Activated CD4-positive, alpha-beta memory T cell treated with anti-CD3 and anti-CD28 coated beads, Interleukin-2, amount 10 ng/mL, durations not matched to agents 7 days and 5 days (primary cell): ENCODE data around the gene IFNA14. TPM values are rescaled to one million over a fixed set of nuclear protein-coding genes. Genes with fewer than 3 reads are reported as not detected.
"Not testable (repeated sequence)": the region's sequence is repeated elsewhere in the genome, so short reads cannot be mapped to it uniquely, and the experiment has no call there.

ENCODE experiments used
- CTCF ChIA-PET: fragments of 350-600 bp; sonication (Branson Sonifier 250); formaldehyde crosslinking; loops from one replicate; lab custom pipeline; 2021; ENCODE audit warnings: antibody characterized with exemption, inconsistent platforms; lab: Charles Lee
- POLR2A ChIA-PET: fragments of 350-600 bp; sonication (Branson Sonifier 250); formaldehyde crosslinking; loops from one replicate; lab custom pipeline; 2021; ENCODE audit warnings: antibody characterized with exemption; lab: Charles Lee
- DNase-seq: peaks from one replicate; pipeline ENCODE4 v3.0.0-alpha.2; 2020
- H3K27ac Mint-ChIP-seq: one replicate; pipeline ENCODE4 v1.8.0; 2021; ENCODE audit warnings: mild to moderate bottlenecking, mixed read lengths
- H3K27me3 Mint-ChIP-seq: one replicate; pipeline ENCODE4 v1.8.0; 2021; ENCODE audit warnings: mixed read lengths
- H3K36me3 Mint-ChIP-seq: one replicate; pipeline ENCODE4 v1.8.0; 2021; ENCODE audit warnings: low read depth, mixed read lengths
- H3K4me1 Mint-ChIP-seq: one replicate; pipeline ENCODE4 v1.8.0; 2021; ENCODE audit warnings: mixed read lengths
- H3K4me3 Mint-ChIP-seq: one replicate; pipeline ENCODE4 v1.8.0; 2021; ENCODE audit warnings: mild to moderate bottlenecking, mixed read lengths
- H3K9me3 Mint-ChIP-seq: one replicate; pipeline ENCODE4 v1.8.0; 2021; ENCODE audit warnings: mixed read lengths
- total RNA-seq, 2 experiments: library from RNA; stranded (reverse); gene quantifications; one replicate each; pipeline ENCODE4 v1.2.3, GENCODE V29; 2021

Gene IFNA14
- total RNA-seq, 2 experiments from 2014 or later = not detected

GRCh38 chr9:21251190-21251589, 11.4 kb upstream of the IFNA14 start:
- no peaks in the 10 kb centered on the region for H3K9me3 Mint-ChIP-seq
- ChIA-PET CTCF (interaction anchor here (1.0 to 1.7 kb wide), 4 partner anchors 15 to 183 kb away, joined by 3 to 5 read pairs (median 4); no protein-coding TSS in a partner anchor), POLR2A (no interaction called here)
- DNase-seq = no peak
- no peak overlapping the region for H3K27ac Mint-ChIP-seq
- H3K4me1 Mint-ChIP-seq = peaks cover 4% of the 10 kb centered on the region
- peaks cover 41% of the 10 kb centered on the region for H3K27me3 Mint-ChIP-seq
- no peaks in the 10 kb centered on the region for H3K36me3 Mint-ChIP-seq
- H3K4me3 Mint-ChIP-seq = no peak overlapping the region

- H3K4me3 Mint-ChIP-seq = no peak overlapping the region
- ChIA-PET CTCF (no interaction called here), POLR2A (no interaction called here)
- H3K4me1 Mint-ChIP-seq = peaks cover 3% of the 10 kb centered on the region
- peaks cover 28% of the 10 kb centered on the region for H3K27me3 Mint-ChIP-seq
- H3K27ac Mint-ChIP-seq = no peak overlapping the region
- no peaks in the 10 kb centered on the region for H3K36me3 Mint-ChIP-seq
- H3K9me3 Mint-ChIP-seq = no peaks in the 10 kb centered on the region
- no peak for DNase-seq
Observed at GRCh38 chr9:21244836-21245235, 5.0 kb upstream of the IFNA14 start.

GRCh38 chr9:21236360-21236714, 3.5 kb downstream of the IFNA14 start:
- H3K4me3 Mint-ChIP-seq, H3K27ac Mint-ChIP-seq, H3K36me3 Mint-ChIP-seq, H3K9me3 Mint-ChIP-seq, DNase-seq, H3K4me1 Mint-ChIP-seq, POLR2A ChIA-PET: not testable (repeated sequence)
- CTCF ChIA-PET = interaction anchor here (0.7 to 2.0 kb wide), 10 partner anchors 13 to 220 kb away, joined by 3 to 9 read pairs (median 4); no protein-coding TSS in a partner anchor
- peaks cover 29% of the 10 kb centered on the region for H3K27me3 Mint-ChIP-seq

- H3K27ac Mint-ChIP-seq, DNase-seq, H3K36me3 Mint-ChIP-seq, POLR2A ChIA-PET, H3K4me1 Mint-ChIP-seq, H3K4me3 Mint-ChIP-seq, H3K9me3 Mint-ChIP-seq: not testable (repeated sequence)
- peaks cover 26% of the 10 kb centered on the region for H3K27me3 Mint-ChIP-seq
- CTCF ChIA-PET = interaction anchor here (0.6 to 2.0 kb wide), 13 partner anchors 14 to 553 kb away, joined by 3 to 9 read pairs (median 4); no protein-coding TSS in a partner anchor
Observed at GRCh38 chr9:21235468-21236359, 4.1 kb downstream of the IFNA14 start.

- DNase-seq = no peak
- H3K36me3 Mint-ChIP-seq = no peaks in the 10 kb centered on the region
- H3K27me3 Mint-ChIP-seq = peaks cover 22% of the 10 kb centered on the region
- no peak overlapping the region for H3K27ac Mint-ChIP-seq
- H3K9me3 Mint-ChIP-seq = no peaks in the 10 kb centered on the region
- no peak overlapping the region for H3K4me3 Mint-ChIP-seq
- ChIA-PET CTCF (interaction anchor here (1.7 to 2.0 kb wide), 3 partner anchors 19 to 162 kb away, joined by 3 to 9 read pairs (median 3); no protein-coding TSS in a partner anchor), POLR2A (no interaction called here)
- H3K4me1 Mint-ChIP-seq = peaks cover 5% of the 10 kb centered on the region
Observed at GRCh38 chr9:21234153-21234687, 5.6 kb downstream of the IFNA14 start.

- ChIA-PET POLR2A (no interaction called here), CTCF (no interaction called here)
- no peaks in the 10 kb centered on the region for H3K36me3 Mint-ChIP-seq
- H3K4me3 Mint-ChIP-seq = no peak overlapping the region
- H3K9me3 Mint-ChIP-seq = no peaks in the 10 kb centered on the region
- peaks cover 5% of the 10 kb centered on the region for H3K4me1 Mint-ChIP-seq
- no peak for DNase-seq
- H3K27ac Mint-ChIP-seq = no peak overlapping the region
- peaks cover 17% of the 10 kb centered on the region for H3K27me3 Mint-ChIP-seq
Observed at GRCh38 chr9:21233258-21233657, 6.5 kb downstream of the IFNA14 start.

GRCh38 chr9:21228122-21228521, 11.7 kb downstream of the IFNA14 start, which contains the start of gene IFNA17:
IFNA17 (minus strand) TSS chr9:21228222; CDS start chr9:21228173, 49 bp downstream.
- ChIA-PET POLR2A (no interaction called here), CTCF (no interaction called here)
- no peaks in the 10 kb centered on the region for H3K36me3 Mint-ChIP-seq

GRCh38 chr9:21217211-21217610, 22.6 kb downstream of the IFNA14 start, which contains the start of gene IFNA16:
IFNA16 (minus strand) TSS chr9:21217311; CDS start chr9:21217305, 6 bp downstream.
- POLR2A ChIA-PET, H3K9me3 Mint-ChIP-seq, H3K4me3 Mint-ChIP-seq, CTCF ChIA-PET, H3K36me3 Mint-ChIP-seq, DNase-seq, H3K4me1 Mint-ChIP-seq, H3K27ac Mint-ChIP-seq: not testable (repeated sequence)
- peaks cover 40% of the 10 kb centered on the region for H3K27me3 Mint-ChIP-seq

More at GRCh38 chr9:21228122-21228521, 11.7 kb downstream of the IFNA14 start, which contains the start of gene IFNA17:
- no peaks in the 10 kb centered on the region for H3K9me3 Mint-ChIP-seq
- H3K27ac Mint-ChIP-seq = no peak within 1 kb of the TSS
- no peaks in the 10 kb centered on the region for H3K4me1 Mint-ChIP-seq
- H3K27me3 Mint-ChIP-seq = peaks cover 5% of the 10 kb centered on the region
- DNase-seq = no peak
- H3K4me3 Mint-ChIP-seq = no peak within 1 kb of the TSS

- H3K36me3 Mint-ChIP-seq, DNase-seq, H3K27ac Mint-ChIP-seq, POLR2A ChIA-PET, H3K4me1 Mint-ChIP-seq, H3K9me3 Mint-ChIP-seq: not testable (repeated sequence)
- H3K27me3 Mint-ChIP-seq = peaks cover 21% of the 10 kb centered on the region
- peak overlapping the region; percentile 17 for H3K4me3 Mint-ChIP-seq
- CTCF ChIA-PET = interaction anchor here (0.7 to 2.2 kb wide), 7 partner anchors 10 to 182 kb away, joined by 3 to 10 read pairs (median 4); no protein-coding TSS in a partner anchor
Observed at GRCh38 chr9:21213411-21214326, 26.1 kb downstream of the IFNA14 start.

GRCh38 chr9:21212160-21212559, 27.6 kb downstream of the IFNA14 start:
- peaks cover 18% of the 10 kb centered on the region for H3K27me3 Mint-ChIP-seq
- H3K4me1 Mint-ChIP-seq, DNase-seq, H3K4me3 Mint-ChIP-seq, POLR2A ChIA-PET, H3K27ac Mint-ChIP-seq, H3K36me3 Mint-ChIP-seq, H3K9me3 Mint-ChIP-seq: not testable (repeated sequence)
- CTCF ChIA-PET = interaction anchor here (1.1 to 2.2 kb wide), 3 partner anchors 9 to 29 kb away, joined by 4 to 10 read pairs (median 6); no protein-coding TSS in a partner anchor

GRCh38 chr9:21210782-21211181, 29.0 kb downstream of the IFNA14 start:
- H3K4me3 Mint-ChIP-seq, DNase-seq, H3K36me3 Mint-ChIP-seq, H3K9me3 Mint-ChIP-seq, H3K27ac Mint-ChIP-seq, POLR2A ChIA-PET, H3K4me1 Mint-ChIP-seq: not testable (repeated sequence)
- CTCF ChIA-PET = interaction anchor here (0.6 to 1.6 kb wide), 2 partner anchors 15 to 236 kb away, joined by 3 to 6 read pairs; no protein-coding TSS in a partner anchor
- peaks cover 20% of the 10 kb centered on the region for H3K27me3 Mint-ChIP-seq

GRCh38 chr9:21210311-21210710, 29.5 kb downstream of the IFNA14 start:
- Mint-ChIP-seq H3K36me3 (no peaks in the 10 kb centered on the region), H3K4me3 (no peak overlapping the region), H3K4me1 (peaks cover 6% of the 10 kb centered on the region), H3K9me3 (no peaks in the 10 kb centered on the region), H3K27me3 (peaks cover 21% of the 10 kb centered on the region), H3K27ac (no peak overlapping the region)
- CTCF ChIA-PET = interaction anchor here (0.6 to 1.6 kb wide), 2 partner anchors 15 to 237 kb away, joined by 3 to 6 read pairs; no protein-coding TSS in a partner anchor
- POLR2A ChIA-PET = no interaction called here
- DNase-seq = no peak
